Endothelial cell of umbilical vein (primary cell): ENCODE results near the gene NUDT22.

Experiments used
- EZH2 ChIP-seq: IDR thresholded peaks from 2 replicates; pipeline ENCODE4 v1.6.1; 2012; ENCODE audit warnings: borderline replicate concordance, low read depth, mild to moderate bottlenecking, moderate library complexity, low read length, inconsistent platforms; ENCODE audit not compliant: severe bottlenecking
- FOS ChIP-seq: IDR thresholded peaks from 2 replicates; pipeline ENCODE4 v1.6.1; 2011; ENCODE audit warnings: mild to moderate bottlenecking, low read length, moderate library complexity, borderline replicate concordance; ENCODE audit not compliant: insufficient read depth
- GATA2 ChIP-seq: IDR thresholded peaks from 2 replicates; pipeline ENCODE4 v1.7.0; 2011; ENCODE audit warnings: low read depth, mild to moderate bottlenecking, moderate library complexity, mixed read lengths, low read length; ENCODE audit not compliant: insufficient read length, insufficient read depth
- JUN ChIP-seq: IDR thresholded peaks from 2 replicates; pipeline ENCODE4 v1.6.1; 2011; ENCODE audit warnings: borderline replicate concordance, low read depth; ENCODE audit not compliant: insufficient read length, insufficient read depth
- MYC ChIP-seq: IDR thresholded peaks from one replicate; pipeline ENCODE4 v1.6.1; 2011; ENCODE audit warnings: mild to moderate bottlenecking, low read depth, low read length
- POLR2A ChIP-seq: IDR thresholded peaks from 2 replicates; pipeline ENCODE4 v1.6.1; 2012; ENCODE audit warnings: low read depth, mild to moderate bottlenecking, control low read depth, low read length
- POLR2AphosphoS5 ChIP-seq: IDR thresholded peaks from 2 replicates; pipeline ENCODE4 v1.6.1; 2012; ENCODE audit warnings: low read depth, mild to moderate bottlenecking, control low read depth, low read length, moderate library complexity; ENCODE audit not compliant: insufficient read depth
- TF ChIP-seq, protein P1 (sequence below), 2 donors: IDR thresholded peaks; 1 replicate in 1 of 2; 2 replicates in 1 of 2; pipeline ENCODE4 v1.5.1; 2011; ENCODE audit warnings: low read length in 2 of 2, mild to moderate bottlenecking in 2 of 2, moderate library complexity in 2 of 2, control low read depth in 1 of 2, inconsistent platforms in 1 of 2, low read depth in 1 of 2; ENCODE audit not compliant: insufficient read depth in 1 of 2; ENCODE audit errors: extremely low read depth in 1 of 2
- TF ChIP-seq, protein P2 (sequence below): IDR thresholded peaks from 2 replicates; pipeline ENCODE4 v1.6.1; 2011; ENCODE audit not compliant: insufficient read depth, insufficient read length

DNA sequence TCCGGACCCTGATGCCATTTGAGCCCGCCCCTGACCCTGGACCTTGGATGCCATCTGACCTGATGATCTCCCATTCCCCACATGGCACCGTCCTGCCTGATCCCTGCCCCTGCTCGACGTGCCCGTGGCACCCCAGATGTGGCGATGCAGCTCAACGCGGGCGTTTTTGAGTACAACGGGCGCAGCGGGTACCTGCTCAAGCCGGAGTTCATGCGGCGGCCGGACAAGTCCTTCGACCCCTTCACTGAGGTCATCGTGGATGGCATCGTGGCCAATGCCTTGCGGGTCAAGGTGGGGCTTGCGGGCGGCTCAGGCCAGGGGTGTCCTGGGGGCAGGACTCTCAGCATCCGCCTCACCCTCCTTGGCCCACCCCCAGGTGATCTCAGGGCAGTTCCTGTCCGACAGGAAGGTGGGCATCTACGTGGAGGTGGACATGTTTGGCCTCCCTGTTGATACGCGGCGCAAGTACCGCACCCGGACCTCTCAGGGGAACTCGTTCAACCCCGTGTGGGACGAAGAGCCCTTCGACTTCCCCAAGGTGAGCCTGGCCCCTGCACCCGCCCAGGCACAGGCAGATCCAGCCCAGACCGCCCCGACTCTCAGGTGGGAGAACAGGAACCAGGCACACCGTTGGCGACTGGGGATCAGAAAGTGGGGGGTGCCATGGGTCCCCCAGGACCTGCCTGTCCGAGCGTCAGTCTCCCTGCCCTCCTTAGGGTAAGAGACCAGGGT lies 36.4 kb downstream of the NUDT22 start:
- TF ChIP-seq, protein P1, sequence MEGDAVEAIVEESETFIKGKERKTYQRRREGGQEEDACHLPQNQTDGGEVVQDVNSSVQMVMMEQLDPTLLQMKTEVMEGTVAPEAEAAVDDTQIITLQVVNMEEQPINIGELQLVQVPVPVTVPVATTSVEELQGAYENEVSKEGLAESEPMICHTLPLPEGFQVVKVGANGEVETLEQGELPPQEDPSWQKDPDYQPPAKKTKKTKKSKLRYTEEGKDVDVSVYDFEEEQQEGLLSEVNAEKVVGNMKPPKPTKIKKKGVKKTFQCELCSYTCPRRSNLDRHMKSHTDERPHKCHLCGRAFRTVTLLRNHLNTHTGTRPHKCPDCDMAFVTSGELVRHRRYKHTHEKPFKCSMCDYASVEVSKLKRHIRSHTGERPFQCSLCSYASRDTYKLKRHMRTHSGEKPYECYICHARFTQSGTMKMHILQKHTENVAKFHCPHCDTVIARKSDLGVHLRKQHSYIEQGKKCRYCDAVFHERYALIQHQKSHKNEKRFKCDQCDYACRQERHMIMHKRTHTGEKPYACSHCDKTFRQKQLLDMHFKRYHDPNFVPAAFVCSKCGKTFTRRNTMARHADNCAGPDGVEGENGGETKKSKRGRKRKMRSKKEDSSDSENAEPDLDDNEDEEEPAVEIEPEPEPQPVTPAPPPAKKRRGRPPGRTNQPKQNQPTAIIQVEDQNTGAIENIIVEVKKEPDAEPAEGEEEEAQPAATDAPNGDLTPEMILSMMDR (IDR thresholded peaks at IDR 0.05; ENCODE audit: extremely low read depth in 1 of 2, insufficient read depth in 1 of 2, low read depth in 1 of 2, low read length in 2 of 2) = no peak
- TF ChIP-seq JUN = no peak
- no peak for TF ChIP-seq POLR2A
- no peak for TF ChIP-seq POLR2AphosphoS5
- no peak for TF ChIP-seq EZH2
- TF ChIP-seq FOS = no peak
- TF ChIP-seq, protein P2, sequence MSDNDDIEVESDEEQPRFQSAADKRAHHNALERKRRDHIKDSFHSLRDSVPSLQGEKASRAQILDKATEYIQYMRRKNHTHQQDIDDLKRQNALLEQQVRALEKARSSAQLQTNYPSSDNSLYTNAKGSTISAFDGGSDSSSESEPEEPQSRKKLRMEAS = no peak
- no peak for TF ChIP-seq GATA2
- TF ChIP-seq MYC = no peak
